Activated CD8-positive, alpha-beta memory T cell treated with anti-CD3 and anti-CD28 coated beads for 48 hours (primary cell): Measurements from ENCODE around the gene FSTL4.

Source experiments
- DNase-seq, 3 experiments: peaks; one replicate each; pipeline ENCODE4 v3.0.0-alpha.2; 2020; ENCODE audit warnings: low read depth in 2 of 3, low spot score in 2 of 3

The FSTL4 gene

GRCh38 chr5:133611357-133612248 is 738 bp downstream of the FSTL4 start:
- no peak for DNase-seq

GRCh38 chr5:133610489-133611356 is 1.6 kb downstream of the FSTL4 start:
- peak in 1 of 3 experiments; percentile 8 for DNase-seq

GRCh38 chr5:133607451-133607850 is 4.9 kb downstream of the FSTL4 start:
- DNase-seq: no peak

- DNase-seq: no peak
Observed at GRCh38 chr5:133606835-133607234, 5.5 kb downstream of the FSTL4 start.

GRCh38 chr5:133605323-133605722 is 7.0 kb downstream of the FSTL4 start:
- DNase-seq: no peak

GRCh38 chr5:133603711-133604110 is 8.6 kb downstream of the FSTL4 start:
- no peak for DNase-seq

GRCh38 chr5:133602835-133603380 is 9.4 kb downstream of the FSTL4 start:
- no peak for DNase-seq

GRCh38 chr5:133599600-133599999 is 12.7 kb downstream of the FSTL4 start:
- no peak for DNase-seq

GRCh38 chr5:133599044-133599443 is 13.3 kb downstream of the FSTL4 start:
- no peak for DNase-seq

- no peak for DNase-seq
Observed at GRCh38 chr5:133596049-133596448, 16.3 kb downstream of the FSTL4 start.

GRCh38 chr5:133595465-133595864 is 16.9 kb downstream of the FSTL4 start:
- DNase-seq: no peak

- DNase-seq: no peak
Observed at GRCh38 chr5:133589286-133589685, 23.1 kb downstream of the FSTL4 start.

GRCh38 chr5:133582971-133583370 is 29.4 kb downstream of the FSTL4 start:
- no peak for DNase-seq

GRCh38 chr5:133581918-133582317 is 30.4 kb downstream of the FSTL4 start:
- no peak for DNase-seq

- no peak for DNase-seq
Observed at GRCh38 chr5:133581348-133581747, 31.0 kb downstream of the FSTL4 start.

- DNase-seq: no peak
Observed at GRCh38 chr5:133580618-133581017, 31.7 kb downstream of the FSTL4 start.

GRCh38 chr5:133579766-133580165 is 32.6 kb downstream of the FSTL4 start:
- no peak for DNase-seq

GRCh38 chr5:133569347-133569746 is 43.0 kb downstream of the FSTL4 start:
- DNase-seq: no peak

- no peak for DNase-seq
Observed at GRCh38 chr5:133565993-133566392, 46.3 kb downstream of the FSTL4 start.

- DNase-seq: no peak
Observed at GRCh38 chr5:133564921-133565565, 47.3 kb downstream of the FSTL4 start.

GRCh38 chr5:133562554-133562953 is 49.8 kb downstream of the FSTL4 start:
- DNase-seq: no peak
